ENCODE data around the gene ATP1A1. TPM values are rescaled to one million over a fixed set of nuclear protein-coding genes. Genes with fewer than 3 reads are reported as not detected.

The ATP1A1 gene
- total and polyA plus RNA-seq, 9 of the 15 experiments (the other 6 are each of a cell fraction or from before 2014, with no cell fraction given), result 99.3 to 513 (median 234) TPM

GRCh38 chr1:116418091-116418830 is 45.2 kb downstream of the ATP1A1 start:
- H3K27ac ChIP-seq (ENCODE audit: extremely low read depth, low read depth, low read length), result peak overlapping the region; percentile 70
- in situ Hi-C loops (cut with MboI), result no loop called here
- peak overlapping the region; percentile 57 for H3K4me3 ChIP-seq
- FAIRE-seq, result no peak
- peak overlapping the region; percentile 95 for H3K4me2 ChIP-seq (ENCODE audit: insufficient read depth, low read length)
- peaks cover 10% of the 10 kb centered on the region; the same call in 2 of the 3 replicates for H3K79me2 ChIP-seq (ENCODE audit: control insufficient read depth, insufficient read depth, low read length)
- ChIA-PET CTCF (ENCODE audit: low intra/inter-chr PET ratio) (no interaction called here), POLR2A (interaction anchor here (0.6 to 3.3 kb wide), 14 partner anchors 8 to 189 kb away, joined by 3 to 13 read pairs (median 6); partner anchors contain the start of gene ATP1A1)
- no peaks in the 10 kb centered on the region for H3K9me3 ChIP-seq (replicated peaks; ENCODE audit: control insufficient read depth, insufficient read depth, low read depth, low read length)
- H2AFZ ChIP-seq (ENCODE audit: low read depth, low read length), result peak overlapping the region; percentile 95
- no peaks in the 10 kb centered on the region for H3K9me1 ChIP-seq (ENCODE audit: control insufficient read depth, insufficient read depth, low read length)
- WGBS (ENCODE audit: insufficient coverage, low coverage, missing lambda C conversion rate), result under 1% methylated on average over 48 of the region's 48 CpGs
- H3K27me3 ChIP-seq (ENCODE audit: control insufficient read depth in 2 of 2, insufficient read depth in 2 of 2, low read length in 2 of 2), result no peaks in the 10 kb centered on the region
- no peaks in the 10 kb centered on the region for H4K20me1 ChIP-seq (replicated peaks; ENCODE audit: control insufficient read depth, insufficient read depth, low read length)
- peak overlapping the region; percentile 83 to 94 for H3K9ac ChIP-seq (ENCODE audit: insufficient read depth in 1 of 2, low read depth in 2 of 2, low read length in 2 of 2)
- TSS peak; percentile 69 for BruUV-seq (replicated peaks)
- peak; percentile 71 to 89 (median 84) for DNase-seq (ENCODE audit: extremely low read depth in 1 of 4, low spot score in 3 of 4)
- peaks cover 44 to 70% of the 10 kb centered on the region in 2 experiments for H3K4me1 ChIP-seq (replicated peaks in 1 of 2; ENCODE audit: control insufficient read depth in 2 of 2, insufficient read depth in 2 of 2, low read length in 2 of 2)
- intact Hi-C loops (cut with micrococcal nuclease), result loop anchor here (5.0 kb wide), 2 partner anchors 59 to 266 kb away; no protein-coding TSS in a partner anchor
- peak; percentile 63 for ATAC-seq
- H3K36me3 ChIP-seq (ENCODE audit: control insufficient read depth, insufficient read depth, low read length), result no peaks in the 10 kb centered on the region
- no peak for TF ChIP-seq ZNF318 (IDR thresholded peaks at IDR 0.05; ENCODE audit: borderline replicate concordance in 1 of 2, low read depth in 1 of 2)
- no peak for TF ChIP-seq HDAC3 (IDR thresholded peaks at IDR 0.05; ENCODE audit: borderline replicate concordance, partially characterized antibody)
- no peak for TF ChIP-seq BCLAF1 (IDR thresholded peaks at IDR 0.05; ENCODE audit: borderline replicate concordance in 1 of 2, control insufficient read depth in 1 of 2, low read depth in 2 of 2, low read length in 1 of 2)
- TF ChIP-seq CTBP1 (IDR thresholded peaks at IDR 0.05; ENCODE audit: borderline replicate concordance), result peak; percentile 90
- no peak for TF ChIP-seq RBM22 (IDR thresholded peaks at IDR 0.05; ENCODE audit: low read depth, low read length, poor library complexity, severe bottlenecking)
- TF ChIP-seq LCOR (CRISPR knock-in tag; IDR thresholded peaks at IDR 0.05), result peak; percentile 67; the same call in 1 of the 2 replicates
- TF ChIP-seq NR4A1 (CRISPR knock-in tag; IDR thresholded peaks at IDR 0.05), result no peak
- TF ChIP-seq NR4A1 (tag; IDR thresholded peaks at IDR 0.05), result peak; percentile 73; the same call in 1 of the 2 replicates
